ENCODE measurements around the gene DNAJC18.
A peak's percentile ranks its signal among the peaks of the same experiment; 100 is the strongest.

Gene DNAJC18

GRCh38 chr5:139408191-139408590 lies 31.1 kb downstream of the DNAJC18 start:
- Histone ChIP-seq H3K4me3 (ENCODE audit: low read depth, low read length) (no peak overlapping the region), H3K9me3 (ENCODE audit: control insufficient read depth, insufficient read depth, low read depth, low read length) (no peaks in the 10 kb centered on the region), H3K27ac (ENCODE audit: extremely low read depth, low read depth, low read length) (no peak overlapping the region), H3K4me1 (ENCODE audit: control insufficient read depth, insufficient read depth, low read length) (peaks cover 5% of the 10 kb centered on the region; the same call in 1 of the 2 replicates), H3K36me3 (ENCODE audit: control insufficient read depth in 2 of 2, insufficient read depth in 1 of 2, low read length in 2 of 2) (peaks cover 0 to 13% of the 10 kb centered on the region in 2 experiments; a peak in 2 of 3 replicates)
- no peak for TF ChIP-seq ZNF26 (tag by site-specific recombination; IDR thresholded peaks at IDR 0.05)
- TF ChIP-seq ZNF362 (tag by site-specific recombination; IDR thresholded peaks at IDR 0.05): 0 out of 2 replicates have a peak, but pooled peaks have one; percentile 28
- TF ChIP-seq ZNF148 (tag by site-specific recombination; IDR thresholded peaks at IDR 0.05; ENCODE audit: borderline replicate concordance): no peak
- CTCF ChIA-PET: interaction anchor here (0.5 to 1.7 kb wide), 6 partner anchors 13 to 626 kb away, joined by 3 to 7 read pairs (median 4); no protein-coding TSS in a partner anchor
- POLR2A ChIA-PET: no interaction called here

GRCh38 chr5:139407517-139407916 lies 31.8 kb downstream of the DNAJC18 start:
- peaks cover 0 to 6% of the 10 kb centered on the region in 2 experiments; a peak in 2 of 3 replicates for H3K36me3 ChIP-seq (ENCODE audit: control insufficient read depth in 2 of 2, insufficient read depth in 1 of 2, low read length in 2 of 2)
- peaks cover 5% of the 10 kb centered on the region; the same call in 1 of the 2 replicates for H3K4me1 ChIP-seq (ENCODE audit: control insufficient read depth, insufficient read depth, low read length)
- no peaks in the 10 kb centered on the region for H3K9me3 ChIP-seq (ENCODE audit: control insufficient read depth, insufficient read depth, low read depth, low read length)
- TF ChIP-seq ZNF394 (tag by site-specific recombination; IDR thresholded peaks at IDR 0.05; ENCODE audit: borderline replicate concordance) (no peak), TCF7L2 (IDR thresholded peaks at IDR 0.05; ENCODE audit: borderline replicate concordance, low read depth, low read length) (no peak), ZNF791 (tag by site-specific recombination; IDR thresholded peaks at IDR 0.05) (0 out of 2 replicates have a peak, but pooled peaks have one; percentile 5)
- ChIA-PET POLR2A (no interaction called here), CTCF (interaction anchor here (0.9 to 1.7 kb wide), 3 partner anchors 13 to 106 kb away, joined by 3 to 7 read pairs (median 6); no protein-coding TSS in a partner anchor)
- H3K4me3 ChIP-seq (ENCODE audit: low read depth, low read length): no peak overlapping the region
- H3K27ac ChIP-seq (ENCODE audit: extremely low read depth, low read depth, low read length): no peak overlapping the region

- H3K27ac ChIP-seq (ENCODE audit: extremely low read depth, low read depth, low read length): no peak overlapping the region
- no peak for TF ChIP-seq ZNF701 (tag by site-specific recombination; IDR thresholded peaks at IDR 0.05)
- TF ChIP-seq ZNF148 (tag by site-specific recombination; IDR thresholded peaks at IDR 0.05; ENCODE audit: borderline replicate concordance): no peak
- TF ChIP-seq KLF9 (tag by site-specific recombination; IDR thresholded peaks at IDR 0.05; ENCODE audit: low read depth): no peak
- no peak for TF ChIP-seq OSR2 (tag by site-specific recombination; IDR thresholded peaks at IDR 0.05)
- no peak for TF ChIP-seq BCL11A (tag by site-specific recombination; IDR thresholded peaks at IDR 0.05; ENCODE audit: low read depth)
- TF ChIP-seq KLF1 (tag by site-specific recombination; IDR thresholded peaks at IDR 0.05): no peak
- peak; percentile 54; the same call in 1 of the 2 replicates for TF ChIP-seq ZNF18 (tag by site-specific recombination; IDR thresholded peaks at IDR 0.05)
- ChIA-PET CTCF (interaction anchor here (0.6 to 2.2 kb wide), 8 partner anchors 12 to 1462 kb away, joined by 3 to 12 read pairs (median 4); no protein-coding TSS in a partner anchor), POLR2A (no interaction called here)
- H3K4me1 ChIP-seq (ENCODE audit: control insufficient read depth, insufficient read depth, low read length): peaks cover 5% of the 10 kb centered on the region; the same call in 1 of the 2 replicates
- H3K36me3 ChIP-seq (ENCODE audit: control insufficient read depth in 2 of 2, insufficient read depth in 1 of 2, low read length in 2 of 2): peaks cover 0 to 5% of the 10 kb centered on the region in 2 experiments; a peak in 2 of 3 replicates
- H3K9me3 ChIP-seq (ENCODE audit: control insufficient read depth, insufficient read depth, low read depth, low read length): no peaks in the 10 kb centered on the region
- no peak overlapping the region for H3K4me3 ChIP-seq (ENCODE audit: low read depth, low read length)
These were observed 32.4 kb downstream of the DNAJC18 start for GRCh38 chr5:139406963-139407362.

Data from HEK293 (cell line).